GM21526 (cell line): ENCODE measurements around the gene FMN2.

Experiments used
- ATAC-seq: cut with Tn5 transposase; IDR thresholded peaks from one replicate; pipeline ENCODE4 v1.9.1; 2021; ENCODE audit warnings: moderate library complexity; ENCODE audit not compliant: unreplicated experiment, low FRiP score

FMN2 gene

GRCh38 chr1:240468656-240469055 lies 377.0 kb downstream of the FMN2 start:
- no peak for ATAC-seq

DNA sequence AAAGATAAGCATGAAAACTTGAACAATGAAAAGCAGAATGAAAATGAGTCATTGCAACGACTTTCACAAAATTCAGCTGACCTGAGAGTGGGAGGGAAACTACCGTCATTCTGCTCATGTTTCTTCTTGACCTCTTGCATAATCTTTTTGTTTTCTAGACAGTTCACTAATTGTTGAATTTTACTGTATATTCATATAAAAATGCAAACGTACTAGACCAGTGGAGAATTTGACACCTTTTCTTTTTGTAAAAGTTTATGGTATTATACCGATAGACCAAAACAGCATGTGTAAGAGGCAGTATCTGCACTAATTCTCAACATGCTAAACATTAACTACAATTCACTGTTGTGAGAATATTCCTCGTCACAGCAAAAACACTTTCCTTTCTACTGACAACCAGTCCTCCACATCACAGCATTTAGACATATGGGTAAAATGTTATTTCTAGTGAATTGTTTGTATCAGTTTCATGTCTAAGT lies 382.5 kb downstream of the FMN2 start:
- ATAC-seq: no peak

DNA sequence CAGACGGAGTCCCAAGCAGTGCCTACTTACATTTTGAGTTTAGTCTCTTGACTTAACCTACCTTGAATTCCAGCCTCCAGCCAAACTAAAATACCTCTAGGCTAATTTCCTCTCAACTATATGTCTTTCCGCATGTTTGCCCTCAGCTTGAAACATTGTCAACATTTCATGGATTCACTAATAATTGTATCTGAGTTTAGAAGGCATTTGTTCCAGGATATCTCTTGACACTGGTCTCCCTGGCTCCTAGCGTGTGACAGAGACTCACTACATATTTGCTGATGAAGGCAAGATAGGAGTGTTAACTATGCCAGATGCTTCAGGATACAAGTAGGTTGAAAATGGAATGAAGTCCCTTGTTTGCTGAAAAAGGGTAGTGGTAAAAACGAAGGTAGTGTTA lies 384.1 kb downstream of the FMN2 start:
- ATAC-seq: no peak

GRCh38 chr1:240478536-240478935 lies 386.9 kb downstream of the FMN2 start:
- no peak for ATAC-seq

DNA sequence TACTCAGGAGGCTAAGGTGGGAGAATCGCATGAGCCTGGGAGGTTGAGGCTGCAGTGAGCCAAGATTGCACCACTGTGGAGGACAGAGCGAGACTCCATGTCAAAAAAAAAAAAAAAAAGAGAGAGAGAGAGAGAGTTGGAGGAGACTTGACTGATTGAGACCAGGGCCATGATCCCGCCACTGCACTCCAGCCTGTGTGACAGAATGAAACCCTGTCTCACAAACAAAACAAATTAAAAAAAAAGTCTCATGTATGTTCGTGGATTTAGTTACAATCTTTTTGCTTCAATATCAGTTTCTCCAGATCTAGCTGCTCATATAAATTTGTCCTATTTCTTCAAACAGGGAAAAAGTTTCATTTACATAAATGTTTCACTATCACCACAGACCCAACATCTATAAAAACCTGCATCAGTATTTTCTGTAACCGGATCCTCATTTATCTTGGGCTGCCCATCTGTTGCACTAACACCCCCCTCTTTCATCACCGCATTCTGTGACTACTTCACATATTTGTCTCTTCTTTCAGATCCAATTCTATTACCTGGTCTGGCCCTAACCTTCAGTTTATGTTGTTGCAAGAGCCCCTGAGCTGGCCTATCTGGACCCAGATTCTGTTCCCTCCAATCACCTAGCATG lies 393.2 kb downstream of the FMN2 start:
- ATAC-seq: no peak

- no peak for ATAC-seq
Observed at GRCh38 chr1:240486611-240487010, 394.9 kb downstream of the FMN2 start.

GRCh38 chr1:240487493-240487892 lies 395.8 kb downstream of the FMN2 start:
- ATAC-seq: no peak

GRCh38 chr1:240491156-240491555 lies 399.5 kb downstream of the FMN2 start:
- no peak for ATAC-seq

DNA sequence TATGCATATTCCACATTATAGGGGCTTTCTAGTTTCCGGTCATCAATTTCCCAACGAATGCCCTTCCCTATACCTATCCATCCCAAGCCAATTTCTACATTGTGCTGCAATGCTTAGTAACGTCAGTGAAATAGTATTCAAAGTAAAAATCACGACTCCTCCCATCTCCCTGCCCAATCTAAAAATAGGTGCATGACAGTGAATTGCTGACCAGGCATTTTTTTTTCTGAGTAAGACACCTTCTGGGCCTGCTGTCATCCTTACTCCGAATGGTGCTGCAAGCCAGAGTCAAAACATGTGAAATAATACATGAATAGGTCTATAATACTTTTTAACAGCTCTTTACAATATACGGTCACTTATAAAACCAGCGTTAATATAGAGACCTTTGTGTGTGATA lies 400.1 kb downstream of the FMN2 start:
- no peak for ATAC-seq

DNA sequence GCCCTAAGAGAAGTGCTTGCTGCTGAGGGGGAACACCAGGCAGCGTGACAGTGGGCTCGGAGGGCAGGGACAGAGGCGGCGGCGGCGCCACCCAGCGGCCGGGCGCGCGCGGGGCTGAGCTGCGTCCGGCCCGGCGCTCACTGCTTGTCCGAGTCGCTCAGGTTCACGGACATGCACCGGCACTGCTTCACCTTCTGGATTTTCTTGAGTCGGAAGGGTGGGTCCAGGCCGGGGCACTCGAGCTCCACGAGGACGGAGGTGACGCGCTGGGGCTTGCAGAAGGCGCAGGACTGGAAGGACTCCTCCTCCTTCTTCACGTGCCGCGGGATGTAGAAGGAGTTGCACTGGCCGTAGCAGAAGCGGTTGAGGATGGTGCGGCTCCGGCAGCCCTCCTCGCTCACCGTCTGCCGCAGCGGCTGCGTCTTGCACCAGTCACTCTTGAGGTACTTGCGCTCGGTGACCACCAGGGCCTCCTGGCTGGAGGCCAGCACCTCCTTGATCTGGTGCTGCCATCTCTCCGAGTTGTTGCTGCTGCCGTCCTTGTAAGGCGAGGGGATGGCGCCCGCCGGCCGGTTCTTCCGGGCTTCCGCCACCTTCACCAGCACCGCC lies 401.3 kb downstream of the FMN2 start:
- ATAC-seq: no peak

GRCh38 chr1:240495601-240496000 lies 403.9 kb downstream of the FMN2 start:
- no peak for ATAC-seq

- ATAC-seq: no peak
Observed at GRCh38 chr1:240496356-240496755, 404.7 kb downstream of the FMN2 start.

GRCh38 chr1:240496941-240497340 lies 405.3 kb downstream of the FMN2 start:
- no peak for ATAC-seq

- no peak for ATAC-seq
Observed at GRCh38 chr1:240497908-240498307, 406.2 kb downstream of the FMN2 start.

DNA sequence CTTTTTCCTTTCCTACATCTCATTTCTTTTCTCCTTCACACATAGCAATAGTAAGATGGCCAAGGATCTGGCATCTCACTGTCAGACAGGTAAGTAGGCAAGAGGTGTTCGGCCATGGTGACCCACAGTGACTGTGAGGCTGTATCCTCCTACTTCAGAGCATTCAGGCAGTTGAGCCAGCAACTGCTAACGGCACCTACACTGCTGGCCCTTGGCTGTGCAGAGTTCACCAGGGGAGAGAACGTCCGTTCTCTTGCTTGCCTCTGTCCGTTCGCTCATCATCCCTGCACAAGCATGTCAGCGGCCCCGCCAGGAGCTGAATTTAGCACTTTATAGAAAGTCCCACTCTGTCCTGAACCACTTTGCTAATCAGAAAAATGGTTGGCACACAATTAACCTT lies 406.7 kb downstream of the FMN2 start:
- ATAC-seq: no peak

GRCh38 chr1:240499012-240499411 lies 407.3 kb downstream of the FMN2 start:
- ATAC-seq: no peak

GRCh38 chr1:240500647-240501046 lies 409.0 kb downstream of the FMN2 start:
- ATAC-seq: no peak

- no peak for ATAC-seq
Observed at GRCh38 chr1:240501115-240501514, 409.4 kb downstream of the FMN2 start.

DNA sequence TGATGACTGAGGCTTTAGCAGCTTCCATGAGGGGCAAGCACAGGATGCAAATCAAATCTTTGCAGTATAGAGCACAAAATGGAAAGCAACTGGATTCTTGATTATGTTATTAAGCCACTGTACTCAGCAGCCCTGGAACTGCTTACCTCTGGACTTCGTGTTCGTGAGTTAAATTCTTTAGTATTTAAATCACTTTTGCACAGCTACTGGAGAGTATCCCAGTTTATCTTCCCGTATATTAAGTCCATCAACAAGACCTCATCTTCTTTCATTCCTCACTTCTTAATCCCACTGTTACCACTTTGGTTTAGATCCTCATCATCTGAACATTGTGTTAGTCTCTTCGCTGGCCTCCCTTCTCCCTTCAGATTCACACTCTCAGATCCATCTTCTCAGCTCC lies 411.4 kb downstream of the FMN2 start:
- no peak for ATAC-seq

- ATAC-seq: no peak
Observed at GRCh38 chr1:240503558-240503957, 411.9 kb downstream of the FMN2 start.

DNA sequence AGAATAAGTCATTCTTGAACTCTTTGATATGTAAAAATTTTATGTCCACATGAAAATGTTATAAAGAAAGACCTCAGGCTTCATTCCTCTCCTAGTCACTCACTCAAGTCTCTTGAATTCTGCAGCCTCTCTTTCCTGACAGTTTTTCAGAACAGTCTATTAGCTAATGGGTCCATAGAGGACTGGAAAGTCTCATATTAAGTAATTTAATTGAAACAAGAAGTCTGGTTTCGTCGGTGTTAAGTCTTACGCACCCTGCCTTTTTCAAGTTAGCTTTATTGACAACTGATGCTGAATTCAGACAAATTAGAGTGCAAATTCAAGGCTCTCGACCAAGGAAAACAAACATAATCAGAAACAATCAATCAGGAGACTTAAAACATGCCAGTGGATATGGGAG lies 414.5 kb downstream of the FMN2 start:
- ATAC-seq: no peak

DNA sequence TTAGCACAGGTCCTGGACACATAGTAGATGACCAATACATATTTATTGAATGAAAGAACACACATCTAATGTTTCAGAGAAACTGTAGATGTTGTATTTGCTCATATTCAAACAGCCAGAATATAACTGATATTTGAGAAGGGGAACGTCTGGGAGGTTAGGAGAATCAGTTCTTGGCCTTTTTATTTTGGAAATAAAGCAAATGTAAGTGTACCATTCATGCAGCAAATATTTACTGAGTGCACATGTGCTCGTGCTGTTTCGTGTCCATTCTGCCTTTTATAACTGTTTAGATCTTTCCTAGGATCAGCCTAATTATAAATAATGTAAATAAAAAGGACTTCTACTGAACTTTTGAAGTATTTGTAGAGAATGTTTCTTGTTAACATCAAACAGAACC lies 416.5 kb downstream of the FMN2 start:
- ATAC-seq: no peak
